Spleen (tissue), 7 donors: ENCODE results near the gene WHAMM.

Experiments used
- CTCF ChIP-seq, 11 experiments: fragments of 200-600 bp in 7 of 11; fragments of 450-650 bp in 4 of 11; sonication (generic) in 4 of 11; IDR thresholded peaks in 8 of 11; conservative IDR thresholded peaks in 3 of 11; 1 replicate in 7 of 11; 2 replicates in 4 of 11; pipeline versions ENCODE4 v1.4.0 to v1.8.0; 2016 to 2021; ENCODE audit warnings: antibody characterized with exemption in 11 of 11, inconsistent platforms in 4 of 11, mild to moderate bottlenecking in 1 of 11
- POLR2A ChIP-seq, 3 donors: fragments of 450-650 bp; IDR thresholded peaks; one replicate each; pipeline ENCODE4 v1.5.1; 2017; ENCODE audit warnings: antibody characterized with exemption in 3 of 3, mild to moderate bottlenecking in 1 of 3
- donor health status: DM: no; HTN: no; CAD: no; lungs with moderate emphysema.
- donor health status: DM: no; HTN: no; CAD: no.
- donor health status: DM: no; HTN: no; CAD: no.

DNA sequence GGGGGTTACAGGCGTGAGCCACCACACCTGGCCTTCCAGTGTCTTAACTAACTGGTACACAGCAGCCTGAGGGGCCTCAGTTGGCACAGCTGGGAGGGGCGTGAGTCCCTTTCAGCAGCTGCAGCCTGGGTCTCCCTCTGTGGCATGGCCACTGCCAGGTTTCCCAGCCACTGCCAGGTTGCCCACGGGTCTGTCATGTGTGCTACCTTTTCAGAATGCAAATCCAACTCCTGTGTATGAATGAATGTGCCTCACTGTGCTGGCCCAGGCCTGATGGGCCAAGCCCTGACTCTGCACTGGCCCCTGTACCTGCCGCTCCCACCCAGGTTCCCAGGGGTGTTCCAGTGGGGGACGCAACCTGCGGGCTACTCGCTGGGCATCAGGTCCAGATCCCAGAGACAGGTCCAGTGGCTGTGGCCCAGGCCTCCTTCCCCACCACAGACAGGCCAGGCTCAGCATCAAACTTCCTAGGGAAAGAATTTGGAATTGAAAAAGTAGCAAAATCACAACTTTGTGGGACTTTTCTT is 26.0 kb downstream of the WHAMM start:
- TF ChIP-seq POLR2A (IDR thresholded peaks at IDR 0.05), result no peak
- no peak for TF ChIP-seq CTCF (IDR thresholded peaks at IDR 0.05 in 8 of 11, conservative IDR thresholded peaks at IDR 0.05 in 3 of 11)
